Prostate gland (tissue), 2 donors: ENCODE results near the gene SFSWAP. TPM values are rescaled to one million over a fixed set of nuclear protein-coding genes. Genes with fewer than 3 reads are reported as not detected.
A peak's percentile ranks its signal among the peaks of the same experiment; 100 is the strongest.

Experiments used
- DNase-seq: peaks from one replicate; pipeline ENCODE4 v3.0.0-alpha.2; 2019; ENCODE audit warnings: low spot score
- H3K27ac ChIP-seq, 2 donors: fragments of 200-600 bp; sonication (generic); 2 replicates each; pipeline ENCODE4 v1.5.1; 2017 to 2019
- H3K27me3 ChIP-seq: fragments of 200-600 bp; sonication (generic); replicated peaks from 2 replicates; pipeline ENCODE4 v1.5.1; 2019; ENCODE audit not compliant: insufficient read depth
- H3K36me3 ChIP-seq, 2 donors: fragments of 200-600 bp; sonication (generic); 1 replicate in 1 of 2; 2 replicates in 1 of 2; pipeline versions ENCODE4 v1.5.1 to v1.8.1; 2017 to 2019
- H3K4me1 ChIP-seq: fragments of 200-600 bp; sonication (generic); replicated peaks from 2 replicates; pipeline ENCODE4 v1.5.1; 2019
- H3K4me3 ChIP-seq, 2 donors: fragments of 200-600 bp; sonication (generic); 2 replicates each; pipeline ENCODE4 v1.5.1; 2017 to 2019
- H3K9me3 ChIP-seq: fragments of 200-600 bp; sonication (generic); 2 replicates; pipeline ENCODE4 v1.5.1; 2017
- CTCF ChIP-seq, 4 experiments: fragments of 200-600 bp in 2 of 4; fragments of 450-650 bp in 2 of 4; sonication (generic) in 2 of 4; IDR thresholded peaks; 1 replicate in 3 of 4; 2 replicates in 1 of 4; pipeline ENCODE4 v1.5.1; 2016 to 2019; ENCODE audit warnings: antibody characterized with exemption in 4 of 4, mild to moderate bottlenecking in 2 of 4, moderate library complexity in 2 of 4
- POLR2A ChIP-seq: fragments of 450-650 bp; IDR thresholded peaks from one replicate; pipeline ENCODE4 v1.6.1; 2016; ENCODE audit warnings: antibody characterized with exemption, mild to moderate bottlenecking
- POLR2AphosphoS5 ChIP-seq: sonication (generic); formaldehyde crosslinking; IDR thresholded peaks from one replicate; pipeline ENCODE4 v1.6.1; 2017; ENCODE audit warnings: antibody characterized with exemption
- WGBS: methylation state at CpG from one replicate; pipeline ENCODE4 v1.1.5; 2018; 5-methylcytosine and 5-hydroxymethylcytosine counted together
- intact Hi-C: fragments of 100-400 bp; cut with DNase I; formaldehyde crosslinking; loops from one replicate; pipeline ENCODE4 v1.14.2; 2022
- total RNA-seq, 2 donors: library from RNA; depleted of rRNA; stranded (reverse); fragments of >200 nt; gene quantifications; one replicate each; pipeline ENCODE4 v1.1.0, GENCODE V29; 2016

SFSWAP gene
- total RNA-seq, 2 donors from 2014 or later: 24.5 to 53.9 TPM

GRCh38 chr12:131831635-131832041 lies 120.7 kb downstream of the SFSWAP start:
- H3K27ac ChIP-seq: peak overlapping the region; percentile 37 to 60
- peaks cover 14% of the 10 kb centered on the region for H3K27me3 ChIP-seq
- peaks cover 14% of the 10 kb centered on the region for H3K4me1 ChIP-seq
- no peaks in the 10 kb centered on the region for H3K36me3 ChIP-seq
- 42% methylated on average over 10 of the region's 16 CpGs for WGBS
- no peak for DNase-seq
- H3K4me3 ChIP-seq: peak overlapping the region; percentile 22 to 34
- TF ChIP-seq CTCF (IDR thresholded peaks at IDR 0.05): no peak
- no peak for TF ChIP-seq POLR2AphosphoS5
- TF ChIP-seq POLR2A: no peak
- intact Hi-C loops: loop anchor here (2.0 to 10.0 kb wide), 3 partner anchors 697 to 915 kb away; no protein-coding TSS in a partner anchor
- no peaks in the 10 kb centered on the region for H3K9me3 ChIP-seq

GRCh38 chr12:131832321-131833231 lies 121.7 kb downstream of the SFSWAP start:
- Histone ChIP-seq H3K4me1 (peaks cover 14% of the 10 kb centered on the region), H3K27ac (peak overlapping the region in 1 of 2 donors; percentile 35), H3K36me3 (no peaks in the 10 kb centered on the region), H3K4me3 (peak overlapping the region in 1 of 2 donors; percentile 26), H3K27me3 (peaks cover 14% of the 10 kb centered on the region), H3K9me3 (no peaks in the 10 kb centered on the region)
- peak; percentile 22 for DNase-seq
- 28% methylated on average over 31 of the region's 31 CpGs for WGBS
- TF ChIP-seq CTCF (IDR thresholded peaks at IDR 0.05): no peak
- no peak for TF ChIP-seq POLR2AphosphoS5
- TF ChIP-seq POLR2A: no peak
- intact Hi-C loops: loop anchor here (10.0 kb wide), 2 partner anchors 698 to 728 kb away; no protein-coding TSS in a partner anchor

- no peak for DNase-seq
- Histone ChIP-seq H3K27me3 (peaks cover 14% of the 10 kb centered on the region), H3K4me1 (peaks cover 10% of the 10 kb centered on the region), H3K4me3 (no peak overlapping the region), H3K27ac (no peak overlapping the region), H3K9me3 (no peaks in the 10 kb centered on the region), H3K36me3 (no peaks in the 10 kb centered on the region)
- 74% methylated on average over 23 of the region's 23 CpGs for WGBS
- intact Hi-C loops: loop anchor here (10.0 kb wide), 2 partner anchors 699 to 729 kb away; no protein-coding TSS in a partner anchor
- TF ChIP-seq POLR2AphosphoS5 (no peak), POLR2A (no peak), CTCF (IDR thresholded peaks at IDR 0.05) (no peak)
Observed at GRCh38 chr12:131833288-131833895, 122.5 kb downstream of the SFSWAP start.

DNA sequence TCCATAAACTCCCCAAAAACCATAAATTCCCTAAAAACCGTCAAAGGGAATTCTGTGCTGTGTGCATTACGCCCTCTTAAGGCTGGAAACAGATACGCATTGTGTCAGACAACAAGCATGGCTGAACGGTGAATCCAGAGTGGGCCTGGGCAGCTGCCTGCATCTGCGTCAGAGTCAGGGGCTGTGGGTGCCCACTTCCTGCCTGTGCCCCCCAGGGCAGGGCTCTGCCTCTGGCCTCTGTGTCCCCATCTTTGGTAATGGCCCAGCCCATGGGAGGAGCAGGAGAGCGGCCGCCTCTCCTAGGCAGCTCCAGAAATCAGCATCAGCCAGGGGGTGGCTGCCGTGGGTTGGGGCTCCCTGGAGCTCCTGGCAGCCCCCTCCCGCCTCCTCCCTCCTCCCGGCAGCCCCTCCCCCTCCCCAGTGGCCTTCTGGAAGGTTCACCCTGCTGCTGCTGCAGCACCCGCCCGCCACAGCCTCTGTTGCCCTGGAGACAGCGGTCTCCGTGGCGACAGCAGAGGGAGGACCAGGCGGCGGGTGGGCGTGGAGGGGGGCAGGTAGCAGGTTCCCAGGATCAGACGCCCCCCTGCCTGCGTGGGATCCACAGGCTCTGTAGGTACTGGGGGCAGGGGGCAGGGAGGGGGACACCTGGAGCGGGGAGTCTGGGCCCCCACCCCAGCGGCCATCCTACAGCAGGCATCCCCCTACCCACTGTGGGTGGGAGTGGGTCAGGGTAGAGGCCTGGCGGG lies 123.2 kb downstream of the SFSWAP start:
- Histone ChIP-seq H3K27ac (no peak overlapping the region), H3K36me3 (no peaks in the 10 kb centered on the region), H3K9me3 (no peaks in the 10 kb centered on the region), H3K4me3 (no peak overlapping the region), H3K27me3 (peaks cover 14% of the 10 kb centered on the region), H3K4me1 (peaks cover 10% of the 10 kb centered on the region)
- TF ChIP-seq CTCF (IDR thresholded peaks at IDR 0.05) (peak in 1 of 4 experiments; percentile 21), POLR2AphosphoS5 (no peak)
- 40% methylated on average over 22 of the region's 23 CpGs for WGBS
- DNase-seq: no peak
- intact Hi-C loops: loop anchor here (10.0 kb wide), 2 partner anchors 699 to 729 kb away; no protein-coding TSS in a partner anchor
